H1 (cell line): ENCODE results near the gene CHST8. TPM values are rescaled to one million over a fixed set of nuclear protein-coding genes. Genes with fewer than 3 reads are reported as not detected.

Experiments used
- CTCF ChIA-PET: fragments of 300-600 bp; sonication (Branson Sonifier 250); formaldehyde crosslinking; loops from one replicate; lab custom pipeline; 2021; ENCODE audit not compliant: partially characterized antibody; lab: Charles Lee
- POLR2A ChIA-PET: fragments of 300-600 bp; sonication (Branson Sonifier 250); formaldehyde crosslinking; loops from one replicate; lab custom pipeline; 2021; ENCODE audit warnings: inconsistent platforms; ENCODE audit not compliant: partially characterized antibody; lab: Charles Lee
- DNase-seq, 2 experiments: peaks; one replicate each; pipeline versions ENCODE4 v3.0.0 to v3.0.0-alpha.2; 2010 to 2022; ENCODE audit warnings: low spot score in 2 of 2, low read depth in 1 of 2, mixed read lengths in 1 of 2
- FAIRE-seq: peaks from 2 replicates; lab custom pipeline; 2011; peaks lifted over from hg19 to GRCh38; lab: Jason Lieb, UNC
- H2AFZ ChIP-seq: 2 replicates; pipeline ENCODE4 v1.8.1; 2012; ENCODE audit warnings: low read length, inconsistent platforms
- H2AK5ac ChIP-seq: 2 replicates; pipeline ENCODE4 v1.6.1; 2013; ENCODE audit warnings: low read depth, low read length
- H2BK120ac ChIP-seq: replicated peaks from 2 replicates; pipeline ENCODE3; 2013; ENCODE audit warnings: low read depth, low read length, inconsistent platforms
- H2BK12ac ChIP-seq: 2 replicates; pipeline ENCODE4 v1.6.1; 2013; ENCODE audit warnings: low read depth, low read length
- H2BK15ac ChIP-seq: 2 replicates; pipeline ENCODE4 v1.6.1; 2013; ENCODE audit warnings: low read length
- H2BK20ac ChIP-seq: 2 replicates; pipeline ENCODE4 v1.6.1; 2013; ENCODE audit warnings: low read length
- H2BK5ac ChIP-seq: 2 replicates; pipeline ENCODE4 v1.6.1; 2013; ENCODE audit warnings: low read depth, low read length
- H3K14ac ChIP-seq: 2 replicates; pipeline ENCODE4 v1.6.1; 2013; ENCODE audit warnings: inconsistent platforms; ENCODE audit not compliant: insufficient read length
- H3K18ac ChIP-seq: 2 replicates; pipeline ENCODE4 v1.6.1; 2013; ENCODE audit warnings: low read length; ENCODE audit errors: extremely low read depth
- H3K23ac ChIP-seq: 2 replicates; pipeline ENCODE4 v1.6.1; 2013; ENCODE audit warnings: inconsistent platforms; ENCODE audit not compliant: insufficient read length
- H3K23me2 ChIP-seq: 2 replicates; pipeline ENCODE4 v1.6.1; 2013; ENCODE audit warnings: low read depth, low read length
- H3K27ac ChIP-seq: 2 replicates; pipeline ENCODE4 v1.6.1; 2011; ENCODE audit warnings: low read depth, low read length, inconsistent platforms
- H3K27me3 ChIP-seq, 4 experiments: replicated peaks in 1 of 4; 1 replicate in 1 of 4; 2 replicates in 3 of 4; pipeline versions ENCODE4 v1.6.1 to v1.8.1; 2011 to 2013; ENCODE audit warnings: low read length in 3 of 4, mild to moderate bottlenecking in 3 of 4, inconsistent platforms in 2 of 4, mixed read lengths in 2 of 4, moderate library complexity in 1 of 4; ENCODE audit not compliant: control insufficient read depth in 3 of 4, insufficient read depth in 3 of 4; ENCODE audit errors: extremely low read depth in 1 of 4
- H3K36me3 ChIP-seq, 4 experiments: 2 replicates each; pipeline versions ENCODE4 v1.6.1 to v1.8.1; 2011 to 2013; ENCODE audit warnings: mild to moderate bottlenecking in 4 of 4, low read length in 3 of 4, moderate library complexity in 2 of 4, control low read depth in 1 of 4, inconsistent platforms in 1 of 4; ENCODE audit not compliant: insufficient read depth in 4 of 4, control insufficient read depth in 2 of 4
- H3K4ac ChIP-seq: replicated peaks from 2 replicates; pipeline ENCODE3; 2013; ENCODE audit warnings: low read length, low read depth, mixed read lengths, inconsistent platforms; ENCODE audit not compliant: insufficient read length
- H3K4me1 ChIP-seq, 4 experiments: replicated peaks in 1 of 4; 1 replicate in 1 of 4; 2 replicates in 3 of 4; pipeline versions ENCODE4 v1.6.1 to v1.8.1; 2011 to 2013; ENCODE audit warnings: low read length in 3 of 4, inconsistent platforms in 2 of 4, mixed read lengths in 1 of 4; ENCODE audit not compliant: insufficient read depth in 4 of 4, control insufficient read depth in 3 of 4
- H3K4me2 ChIP-seq, 2 experiments: 2 replicates each; pipeline versions ENCODE4 v1.6.1 to v1.8.1; 2011 to 2013; ENCODE audit warnings: low read depth in 2 of 2, low read length in 2 of 2, control low read depth in 1 of 2, inconsistent platforms in 1 of 2, mild to moderate bottlenecking in 1 of 2; ENCODE audit not compliant: insufficient read depth in 1 of 2
- H3K4me3 ChIP-seq, 4 experiments: fragments of 200-600, 300-600 bp in 1 of 4; sonication (generic), shearing (Covaris generic), sonication (Bioruptor Twin) in 1 of 4; 2 replicates each; pipeline versions ENCODE4 v1.5.1 to v1.8.1; 2011 to 2016; ENCODE audit warnings: low read length in 4 of 4, low read depth in 3 of 4, control low read depth in 2 of 4, inconsistent platforms in 2 of 4, mild to moderate bottlenecking in 2 of 4, mixed read lengths in 1 of 4, moderate library complexity in 1 of 4; ENCODE audit not compliant: insufficient read depth in 2 of 4; ENCODE audit errors: extremely low read depth in 1 of 4
- H3K56ac ChIP-seq: replicated peaks from 2 replicates; pipeline ENCODE3; 2013; ENCODE audit warnings: low read depth, mild to moderate bottlenecking, mixed read lengths, low read length, inconsistent platforms; ENCODE audit not compliant: insufficient read length
- H3K79me1 ChIP-seq: 2 replicates; pipeline ENCODE4 v1.6.1; 2013; ENCODE audit warnings: low read depth, low read length, control low read depth
- H3K79me2 ChIP-seq, 2 experiments: 2 replicates each; pipeline versions ENCODE4 v1.6.1 to v1.8.1; 2012 to 2013; ENCODE audit warnings: low read length in 2 of 2, mild to moderate bottlenecking in 2 of 2, inconsistent platforms in 1 of 2; ENCODE audit not compliant: insufficient read depth in 2 of 2, control insufficient read depth in 1 of 2
- H3K9ac ChIP-seq, 4 experiments: replicated peaks in 1 of 4; 1 replicate in 1 of 4; 2 replicates in 3 of 4; pipeline versions ENCODE4 v1.6.1 to v1.8.1; 2011 to 2013; ENCODE audit warnings: low read depth in 3 of 4, low read length in 3 of 4, control low read depth in 2 of 4, mild to moderate bottlenecking in 2 of 4, moderate library complexity in 2 of 4, inconsistent platforms in 1 of 4; ENCODE audit errors: extremely low read depth in 1 of 4
- H3K9me3 ChIP-seq, 2 experiments: 2 replicates each; pipeline versions ENCODE4 v1.6.1 to v1.8.1; 2012 to 2013; ENCODE audit warnings: mild to moderate bottlenecking in 2 of 2, moderate library complexity in 2 of 2, control low read depth in 1 of 2, inconsistent platforms in 1 of 2, low read depth in 1 of 2, low read length in 1 of 2, mixed read lengths in 1 of 2; ENCODE audit not compliant: insufficient read depth in 2 of 2
- H4K20me1 ChIP-seq, 2 experiments: replicated peaks in 1 of 2; 2 replicates each; pipeline versions ENCODE3 to v1.8.1; 2011 to 2013; ENCODE audit warnings: inconsistent platforms in 2 of 2, low read length in 2 of 2, mild to moderate bottlenecking in 1 of 2; ENCODE audit not compliant: insufficient read depth in 2 of 2, control insufficient read depth in 1 of 2
- H4K5ac ChIP-seq: 2 replicates; pipeline ENCODE4 v1.6.1; 2013; ENCODE audit warnings: low read length, low read depth, mixed read lengths, inconsistent platforms; ENCODE audit not compliant: insufficient read length
- H4K8ac ChIP-seq: 2 replicates; pipeline ENCODE4 v1.8.0; 2013; ENCODE audit warnings: mild to moderate bottlenecking, moderate library complexity, low read length, inconsistent platforms; ENCODE audit not compliant: insufficient read depth; ENCODE audit errors: extremely low read depth
- H4K91ac ChIP-seq: replicated peaks from 2 replicates; pipeline ENCODE3; 2013; ENCODE audit warnings: low read length, mixed read lengths, inconsistent platforms; ENCODE audit not compliant: insufficient read length
- CBX8 ChIP-seq: fragments of 300-800, 300-1000 bp; sonication (generic); IDR thresholded peaks from 2 replicates; pipeline ENCODE4 v1.7.1; 2016; ENCODE audit warnings: low read depth, low read length, borderline replicate concordance
- CTBP2 ChIP-seq: IDR thresholded peaks from 2 replicates; pipeline ENCODE4 v1.7.0; 2011; ENCODE audit warnings: borderline replicate concordance, mild to moderate bottlenecking, moderate library complexity, mixed read lengths, low read length; ENCODE audit not compliant: insufficient read depth, insufficient read length
- CTCF ChIP-seq, 3 experiments: IDR thresholded peaks; 1 replicate in 2 of 3; 2 replicates in 1 of 3; pipeline versions ENCODE4 v1.5.1 to v1.6.1; 2011; ENCODE audit warnings: low read length in 3 of 3, mild to moderate bottlenecking in 3 of 3, inconsistent platforms in 2 of 3, low read depth in 1 of 3, moderate library complexity in 1 of 3; ENCODE audit not compliant: insufficient read depth in 1 of 3; ENCODE audit errors: control extremely low read depth in 1 of 3
- EZH2 ChIP-seq: fragments of 200-600 bp; sonication (generic); IDR thresholded peaks from 2 replicates; pipeline ENCODE4 v1.7.1; 2012; ENCODE audit warnings: low read depth, mild to moderate bottlenecking, moderate library complexity, low read length, inconsistent platforms; ENCODE audit not compliant: severe bottlenecking
- HDAC2 ChIP-seq, 2 experiments: fragments of 300-600 bp in 1 of 2; sonication (generic) in 1 of 2; IDR thresholded peaks; 2 replicates each; pipeline ENCODE4 v1.6.1; 2011 to 2012; ENCODE audit warnings: low read depth in 2 of 2, low read length in 2 of 2, mild to moderate bottlenecking in 2 of 2, moderate library complexity in 2 of 2, borderline replicate concordance in 1 of 2, inconsistent platforms in 1 of 2
- MAX ChIP-seq: IDR thresholded peaks from 2 replicates; pipeline ENCODE4 v1.6.1; 2012; ENCODE audit warnings: inconsistent platforms
- RXRA ChIP-seq: IDR thresholded peaks from 2 replicates; pipeline ENCODE4 v1.6.1; 2011; ENCODE audit warnings: low read depth, mild to moderate bottlenecking, low read length, moderate library complexity; ENCODE audit not compliant: insufficient read depth
- SIX5 ChIP-seq: IDR thresholded peaks from 2 replicates; pipeline ENCODE4 v1.6.1; 2011; ENCODE audit warnings: mild to moderate bottlenecking, low read depth, low read length
- TAF7 ChIP-seq: optimal IDR thresholded peaks from 2 replicates; pipeline ENCODE3; 2011; ENCODE audit warnings: low read depth, mild to moderate bottlenecking, inconsistent platforms, low read length, moderate library complexity, borderline replicate concordance
- YY1 ChIP-seq: IDR thresholded peaks from 2 replicates; pipeline ENCODE4 v1.6.1; 2011; ENCODE audit warnings: low read depth, mild to moderate bottlenecking, low read length
- WGBS, 2 experiments: shearing (Covaris generic) in 1 of 2; methylation state at CpG; one replicate each; pipeline versions ENCODE4 v1.1.6 to v1.1.7; 2013 to 2015; ENCODE audit warnings: low lambda C conversion rate in 2 of 2, mixed read lengths in 2 of 2, inconsistent platforms in 1 of 2, low coverage in 1 of 2, missing lambda C conversion rate in 1 of 2; ENCODE audit not compliant: insufficient replicate concordance in 2 of 2, insufficient coverage in 1 of 2, insufficient read length in 1 of 2; ENCODE audit errors: extremely low coverage in 1 of 2, missing lambda C conversion rate in 1 of 2; 5-methylcytosine and 5-hydroxymethylcytosine counted together
- polyA plus RNA-seq, 7 experiments: library from polyadenylated mRNA; depleted of rRNA in 3 of 7; stranded (reverse) in 5 of 7; unstranded in 2 of 7; fragments of >200 nt in 5 of 7; fragments of 200-250 nt in 2 of 7; gene quantifications; 1 replicate in 5 of 7; 2 replicates in 1 of 7; 4 replicates in 1 of 7; pipeline versions ENCODE4 v1.2.1 to v1.2.3, GENCODE V29; 2011 to 2013; ENCODE audit warnings: missing spikeins in 2 of 7, mixed read lengths in 2 of 7
- total RNA-seq: library from RNA; stranded (reverse); fragmentation: NEBNext Ultra II Directional; extraction: Animal tissue kit (Norgen Biotek cat#: 25700); gene quantifications from 2 replicates; pipeline ENCODE4 v1.2.1, GENCODE V29; 2021

Gene CHST8
- total and polyA plus RNA-seq, 2 of the 8 experiments (the other 6 are each of a cell fraction or from before 2014, with no cell fraction given) = 10.8 to 28.2 TPM

- H3K4me1 ChIP-seq = no peaks in the 10 kb centered on the region
- H2BK15ac ChIP-seq = no peak overlapping the region
- no peaks in the 10 kb centered on the region for H3K36me3 ChIP-seq
- H3K23ac ChIP-seq = no peak overlapping the region
- no peak overlapping the region for H3K4me2 ChIP-seq
- H3K4ac ChIP-seq = no peak overlapping the region
- H3K9me3 ChIP-seq = no peaks in the 10 kb centered on the region
- H3K27ac ChIP-seq = no peak overlapping the region
- H4K8ac ChIP-seq = no peak overlapping the region
- H4K5ac ChIP-seq = no peak overlapping the region
- peaks cover 0 to 1% of the 10 kb centered on the region in 2 experiments for H4K20me1 ChIP-seq
- H3K18ac ChIP-seq = no peak overlapping the region
- ChIA-PET POLR2A (interaction anchor here (1.2 kb wide), 1 partner anchor 11 kb away, joined by 3 read pairs; no protein-coding TSS in a partner anchor), CTCF (interaction anchor here (0.6 to 1.2 kb wide), 2 partner anchors 48 to 620 kb away, joined by 3 read pairs; no protein-coding TSS in a partner anchor)
- no peak overlapping the region for H2BK5ac ChIP-seq
- no peak overlapping the region for H3K14ac ChIP-seq
- no peaks in the 10 kb centered on the region for H3K23me2 ChIP-seq
- H3K9ac ChIP-seq = no peak overlapping the region
- no peak overlapping the region for H3K4me3 ChIP-seq
- DNase-seq = no peak
- H3K79me1 ChIP-seq = no peaks in the 10 kb centered on the region; the same call in 1 of the 2 replicates
- no peak overlapping the region for H2AK5ac ChIP-seq
- WGBS, 2 experiments = 70% methylated on average over 4 of the region's 4 CpGs; no CpG with 5 or more reads in 1 of the 2 experiments
- no peak overlapping the region for H2BK20ac ChIP-seq
- no peak overlapping the region for H2AFZ ChIP-seq
- H3K56ac ChIP-seq = no peak overlapping the region
- H2BK120ac ChIP-seq = no peak overlapping the region
- no peak overlapping the region for H2BK12ac ChIP-seq
- no peaks in the 10 kb centered on the region for H3K79me2 ChIP-seq
- no peaks in the 10 kb centered on the region; a peak in 1 of 7 replicates for H3K27me3 ChIP-seq
- H4K91ac ChIP-seq = no peak overlapping the region
- no peak for FAIRE-seq
- no peak for TF ChIP-seq CTBP2
- TF ChIP-seq CBX8 = no peak
- TF ChIP-seq SIX5 = no peak
- no peak for TF ChIP-seq TAF7
- TF ChIP-seq RXRA = no peak
- TF ChIP-seq EZH2 = no peak
- no peak for TF ChIP-seq YY1
- TF ChIP-seq CTCF (IDR thresholded peaks at IDR 0.05; ENCODE audit: control extremely low read depth in 1 of 3, insufficient read depth in 1 of 3, low read depth in 1 of 3, low read length in 3 of 3) = no peak
- no peak for TF ChIP-seq HDAC2 (IDR thresholded peaks at IDR 0.05; ENCODE audit: borderline replicate concordance in 1 of 2, low read depth in 2 of 2, low read length in 2 of 2)
- no peak for TF ChIP-seq MAX
These were observed 125.5 kb downstream of the CHST8 start for GRCh38 chr19:33747273-33747672.
